ENCODE measurements around the gene SEMA5A.

SEMA5A gene

GRCh38 chr5:9313751-9314150, 232.1 kb downstream of the SEMA5A start:
- no peak for TF ChIP-seq CTCF (IDR thresholded peaks at IDR 0.05; ENCODE audit: control insufficient read depth, extremely low read depth, insufficient read depth)
- no peak for DNase-seq (ENCODE audit: low read depth)
- H3K4me3 ChIP-seq (ENCODE audit: low read depth, low read length): no peak overlapping the region

- no peak overlapping the region for H3K4me3 ChIP-seq (ENCODE audit: low read depth, low read length)
- no peak for DNase-seq (ENCODE audit: low read depth)
- no peak for TF ChIP-seq CTCF (IDR thresholded peaks at IDR 0.05; ENCODE audit: control insufficient read depth, extremely low read depth, insufficient read depth)
Measured at GRCh38 chr5:9307150-9307549, 238.7 kb downstream of the SEMA5A start.

GRCh38 chr5:9302218-9302617, 243.7 kb downstream of the SEMA5A start:
- H3K4me3 ChIP-seq (ENCODE audit: low read depth, low read length): no peak overlapping the region
- no peak for TF ChIP-seq CTCF (IDR thresholded peaks at IDR 0.05; ENCODE audit: control insufficient read depth, extremely low read depth, insufficient read depth)
- no peak for DNase-seq (ENCODE audit: low read depth)

GRCh38 chr5:9301200-9301599, 244.7 kb downstream of the SEMA5A start:
- no peak for DNase-seq (ENCODE audit: low read depth)
- no peak overlapping the region for H3K4me3 ChIP-seq (ENCODE audit: low read depth, low read length)
- no peak for TF ChIP-seq CTCF (IDR thresholded peaks at IDR 0.05; ENCODE audit: control insufficient read depth, extremely low read depth, insufficient read depth)

- TF ChIP-seq CTCF (IDR thresholded peaks at IDR 0.05; ENCODE audit: control insufficient read depth, extremely low read depth, insufficient read depth): no peak
- no peak overlapping the region for H3K4me3 ChIP-seq (ENCODE audit: low read depth, low read length)
- DNase-seq (ENCODE audit: low read depth): no peak
Measured at GRCh38 chr5:9297134-9297533, 248.7 kb downstream of the SEMA5A start.

GRCh38 chr5:9295466-9295801, 250.4 kb downstream of the SEMA5A start:
- DNase-seq (ENCODE audit: low read depth): no peak
- H3K4me3 ChIP-seq (ENCODE audit: low read depth, low read length): no peak overlapping the region
- TF ChIP-seq CTCF (IDR thresholded peaks at IDR 0.05; ENCODE audit: control insufficient read depth, extremely low read depth, insufficient read depth): no peak

GRCh38 chr5:9294793-9295465, 250.9 kb downstream of the SEMA5A start:
- H3K4me3 ChIP-seq (ENCODE audit: low read depth, low read length): no peak overlapping the region
- no peak for TF ChIP-seq CTCF (IDR thresholded peaks at IDR 0.05; ENCODE audit: control insufficient read depth, extremely low read depth, insufficient read depth)
- DNase-seq (ENCODE audit: low read depth): no peak

Measured in LNCaP clone FGC (cell line).